Activated B cell treated with CpG ODN at 0.5 μM for 24 hours (primary cell): ENCODE measurements around the gene ENDOU. TPM values are rescaled to one million over a fixed set of nuclear protein-coding genes. Genes with fewer than 3 reads are reported as not detected.

Source experiments
- ATAC-seq: fragments of 200-7000 bp; cut with Tn5 transposase; one replicate; pipeline ENCODE4 v1.10.0; 2021; ENCODE audit warnings: low read depth, mild to moderate bottlenecking, moderate library complexity
- CTCF ChIA-PET: fragments of 350-600 bp; sonication (Branson Sonifier 250); formaldehyde crosslinking; loops from one replicate; lab custom pipeline; 2021; ENCODE audit warnings: antibody characterized with exemption; lab: Charles Lee
- POLR2A ChIA-PET: fragments of 350-600 bp; sonication (Branson Sonifier 250); formaldehyde crosslinking; loops from one replicate; lab custom pipeline; 2021; ENCODE audit warnings: antibody characterized with exemption; lab: Charles Lee
- DNase-seq: peaks from one replicate; pipeline ENCODE4 v3.0.0; 2022
- H3K27ac Mint-ChIP-seq: one replicate; pipeline ENCODE4 v1.8.0; 2020; ENCODE audit warnings: mixed read lengths
- H3K27me3 Mint-ChIP-seq: one replicate; pipeline ENCODE4 v1.8.0; 2021; ENCODE audit warnings: mixed read lengths
- H3K36me3 Mint-ChIP-seq: one replicate; pipeline ENCODE4 v1.8.0; 2021; ENCODE audit warnings: low read depth, mixed read lengths
- H3K4me1 Mint-ChIP-seq: one replicate; pipeline ENCODE4 v1.8.0; 2021; ENCODE audit warnings: mixed read lengths
- H3K4me3 Mint-ChIP-seq: one replicate; pipeline ENCODE4 v1.8.0; 2020; ENCODE audit warnings: mild to moderate bottlenecking, mixed read lengths
- H3K9me3 Mint-ChIP-seq: one replicate; pipeline ENCODE4 v1.8.0; 2020; ENCODE audit warnings: mixed read lengths
- intact Hi-C: fragments of 100-400 bp; cut with micrococcal nuclease; formaldehyde crosslinking; loops from one replicate; pipeline ENCODE4 v1.15.1; 2024
- total RNA-seq: library from RNA; stranded (reverse); gene quantifications from 2 replicates; pipeline ENCODE4 v1.2.3, GENCODE V29; 2022
- TF ChIP-seq, protein P1 (sequence below): fragments of 200-600 bp; IDR thresholded peaks from one replicate; pipeline ENCODE4 v1.8.0; 2022; ENCODE audit warnings: antibody characterized with exemption, mild to moderate bottlenecking

ENDOU gene
- total RNA-seq, 1 donor from 2014 or later, result 0.24 TPM

DNA sequence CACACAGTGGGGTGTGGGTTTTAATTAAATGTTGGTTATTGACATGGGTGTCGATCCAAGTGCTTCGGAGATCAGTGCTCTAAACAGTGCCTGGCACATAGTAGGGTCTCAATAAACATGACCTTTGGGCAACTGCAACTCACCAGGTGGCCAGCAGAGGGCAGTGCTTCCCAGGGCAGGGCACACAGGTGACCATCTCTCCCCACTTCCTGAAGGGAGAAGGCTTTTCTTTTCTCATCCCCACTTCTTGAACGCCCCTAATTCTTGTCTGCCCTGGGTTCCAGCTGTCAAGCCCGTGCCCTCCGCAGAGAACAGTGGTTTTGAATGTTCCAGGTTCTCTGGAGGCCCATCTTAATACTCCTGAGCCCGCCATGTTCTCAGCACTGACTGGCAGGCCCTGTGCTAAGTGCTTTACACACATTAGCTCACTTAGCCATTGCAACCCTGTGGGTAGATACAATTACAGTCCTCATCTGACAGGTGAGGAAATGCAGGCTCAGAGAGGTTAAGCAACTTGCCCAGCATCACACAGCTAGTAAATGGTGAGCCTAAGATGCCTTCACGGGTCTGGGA lies 17.0 kb upstream of the ENDOU start:
- no peak overlapping the region for H3K4me3 Mint-ChIP-seq
- CTCF ChIA-PET, result interaction anchor here (0.8 to 10.0 kb wide), 28 partner anchors 10 to 710 kb away, joined by 3 to 416 read pairs (median 8); partner anchors contain the start of genes ENDOU, RAPGEF3, RPAP3 and SLC48A1
- TF ChIP-seq, protein P1, sequence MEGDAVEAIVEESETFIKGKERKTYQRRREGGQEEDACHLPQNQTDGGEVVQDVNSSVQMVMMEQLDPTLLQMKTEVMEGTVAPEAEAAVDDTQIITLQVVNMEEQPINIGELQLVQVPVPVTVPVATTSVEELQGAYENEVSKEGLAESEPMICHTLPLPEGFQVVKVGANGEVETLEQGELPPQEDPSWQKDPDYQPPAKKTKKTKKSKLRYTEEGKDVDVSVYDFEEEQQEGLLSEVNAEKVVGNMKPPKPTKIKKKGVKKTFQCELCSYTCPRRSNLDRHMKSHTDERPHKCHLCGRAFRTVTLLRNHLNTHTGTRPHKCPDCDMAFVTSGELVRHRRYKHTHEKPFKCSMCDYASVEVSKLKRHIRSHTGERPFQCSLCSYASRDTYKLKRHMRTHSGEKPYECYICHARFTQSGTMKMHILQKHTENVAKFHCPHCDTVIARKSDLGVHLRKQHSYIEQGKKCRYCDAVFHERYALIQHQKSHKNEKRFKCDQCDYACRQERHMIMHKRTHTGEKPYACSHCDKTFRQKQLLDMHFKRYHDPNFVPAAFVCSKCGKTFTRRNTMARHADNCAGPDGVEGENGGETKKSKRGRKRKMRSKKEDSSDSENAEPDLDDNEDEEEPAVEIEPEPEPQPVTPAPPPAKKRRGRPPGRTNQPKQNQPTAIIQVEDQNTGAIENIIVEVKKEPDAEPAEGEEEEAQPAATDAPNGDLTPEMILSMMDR, result no peak
- intact Hi-C loops, result loop anchor here (1.0 kb wide), 6 partner anchors 13 to 96 kb away; partner anchors contain the start of gene SLC48A1
- DNase-seq (peak; percentile 71), ATAC-seq (peak; percentile 20)
- H3K27me3 Mint-ChIP-seq, result no peaks in the 10 kb centered on the region
- H3K27ac Mint-ChIP-seq, result peak overlapping the region; percentile 1
- H3K9me3 Mint-ChIP-seq, result no peaks in the 10 kb centered on the region
- peaks cover 73% of the 10 kb centered on the region for H3K4me1 Mint-ChIP-seq
- POLR2A ChIA-PET, result interaction anchor here (0.9 to 6.6 kb wide), 9 partner anchors 10 to 96 kb away, joined by 4 to 84 read pairs (median 5); partner anchors contain the start of genes ENDOU, RAPGEF3 and SLC48A1
- H3K36me3 Mint-ChIP-seq, result no peaks in the 10 kb centered on the region

- TF ChIP-seq, protein P1, result no peak
- no peaks in the 10 kb centered on the region for H3K27me3 Mint-ChIP-seq
- CTCF ChIA-PET, result interaction anchor here (0.8 to 10.0 kb wide), 21 partner anchors 9 to 107 kb away, joined by 3 to 416 read pairs (median 11); partner anchors contain the start of genes ENDOU, RAPGEF3, RPAP3 and SLC48A1
- H3K9me3 Mint-ChIP-seq, result no peaks in the 10 kb centered on the region
- DNase-seq (no peak), ATAC-seq (peak; percentile 32)
- POLR2A ChIA-PET, result interaction anchor here (0.8 to 6.6 kb wide), 12 partner anchors 9 to 97 kb away, joined by 3 to 84 read pairs (median 6); partner anchors contain the start of genes ENDOU, HDAC7, RAPGEF3 and RPAP3
- H3K4me1 Mint-ChIP-seq, result peaks cover 63% of the 10 kb centered on the region
- H3K4me3 Mint-ChIP-seq, result peak overlapping the region; percentile 33
- intact Hi-C loops, result loop anchor here (2.0 kb wide), 1 partner anchor 35 kb away; the partner anchor contains the start of gene RPAP3
- no peaks in the 10 kb centered on the region for H3K36me3 Mint-ChIP-seq
- H3K27ac Mint-ChIP-seq, result peak overlapping the region; percentile 82
Observed at GRCh38 chr12:47741340-47741703, 16.0 kb upstream of the ENDOU start.

GRCh38 chr12:47740606-47741339 lies 15.5 kb upstream of the ENDOU start:
- intact Hi-C loops, result loop anchor here (1.0 to 2.0 kb wide), 3 partner anchors 14 to 34 kb away; partner anchors contain the start of gene RPAP3
- ATAC-seq, result peak; percentile 64
- Mint-ChIP-seq H3K27ac (peak overlapping the region; percentile 82), H3K36me3 (no peaks in the 10 kb centered on the region), H3K4me1 (peaks cover 57% of the 10 kb centered on the region), H3K9me3 (no peaks in the 10 kb centered on the region), H3K27me3 (no peaks in the 10 kb centered on the region), H3K4me3 (peak overlapping the region; percentile 73)
- no peak for DNase-seq
- ChIA-PET POLR2A (interaction anchor here (0.7 to 6.6 kb wide), 20 partner anchors 7 to 343 kb away, joined by 3 to 84 read pairs (median 4); partner anchors contain the start of genes ENDOU, HDAC7, RAPGEF3 and RPAP3), CTCF (interaction anchor here (0.7 to 10.0 kb wide), 14 partner anchors 8 to 99 kb away, joined by 3 to 416 read pairs (median 22); partner anchors contain the start of genes ENDOU, RAPGEF3, RPAP3 and SLC48A1)
- TF ChIP-seq, protein P1, result no peak

- Mint-ChIP-seq H3K4me3 (peak overlapping the region; percentile 73), H3K9me3 (no peaks in the 10 kb centered on the region), H3K4me1 (peaks cover 53% of the 10 kb centered on the region), H3K36me3 (no peaks in the 10 kb centered on the region), H3K27me3 (no peaks in the 10 kb centered on the region), H3K27ac (peak overlapping the region; percentile 82)
- intact Hi-C loops, result loop anchor here (1.0 to 2.0 kb wide), 3 partner anchors 14 to 33 kb away; partner anchors contain the start of gene RPAP3
- ChIA-PET CTCF (interaction anchor here (0.7 to 10.0 kb wide), 11 partner anchors 9 to 708 kb away, joined by 3 to 416 read pairs (median 91); partner anchors contain the start of genes ENDOU, RAPGEF3 and SLC48A1), POLR2A (interaction anchor here (0.7 to 6.6 kb wide), 12 partner anchors 8 to 342 kb away, joined by 3 to 84 read pairs (median 6); partner anchors contain the start of genes ENDOU, RAPGEF3 and RPAP3)
- ATAC-seq (peak; percentile 72), DNase-seq (no peak)
- TF ChIP-seq, protein P1, result no peak
Observed at GRCh38 chr12:47739979-47740378, 14.7 kb upstream of the ENDOU start.
